Measurements from ENCODE around the gene AGBL1. TPM values are rescaled to one million over a fixed set of nuclear protein-coding genes. Genes with fewer than 3 reads are reported as not detected.
A peak's percentile ranks its signal among the peaks of the same experiment; 100 is the strongest.

AGBL1 gene
- total RNA-seq, 1 donor from 2014 or later = 4.8 TPM

GRCh38 chr15:86701611-86701963, 621.9 kb downstream of the AGBL1 start:
- no peak for DNase-seq (ENCODE audit: low spot score)

DNA sequence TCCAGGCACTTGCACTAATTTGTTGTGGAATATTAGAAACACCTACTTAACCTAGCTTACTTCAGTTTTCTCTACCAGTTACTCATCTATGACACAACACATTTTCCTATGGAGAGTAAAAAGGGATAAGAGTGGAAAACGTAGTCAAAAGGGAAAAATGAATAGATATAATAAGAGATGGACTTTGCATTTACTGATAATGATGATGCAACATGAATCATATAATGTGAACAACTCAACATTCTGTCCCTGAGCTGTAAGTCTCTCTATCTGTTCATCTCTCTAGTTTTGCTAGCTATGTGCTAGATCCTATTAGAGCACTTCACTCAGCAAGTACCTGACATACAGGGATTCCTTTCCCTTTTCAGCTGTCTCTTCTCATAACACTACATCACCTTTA, 627.1 kb downstream of the AGBL1 start:
- no peak for DNase-seq (ENCODE audit: low spot score)

GRCh38 chr15:86711476-86711875, 631.8 kb downstream of the AGBL1 start:
- no peak for DNase-seq (ENCODE audit: low spot score)

- peak; percentile 59 for DNase-seq (ENCODE audit: low spot score)
Observed at GRCh38 chr15:86714241-86714640, 634.6 kb downstream of the AGBL1 start.

- DNase-seq (ENCODE audit: low spot score) = peak; percentile 20
Observed at GRCh38 chr15:86725628-86726027, 646.0 kb downstream of the AGBL1 start.

DNA sequence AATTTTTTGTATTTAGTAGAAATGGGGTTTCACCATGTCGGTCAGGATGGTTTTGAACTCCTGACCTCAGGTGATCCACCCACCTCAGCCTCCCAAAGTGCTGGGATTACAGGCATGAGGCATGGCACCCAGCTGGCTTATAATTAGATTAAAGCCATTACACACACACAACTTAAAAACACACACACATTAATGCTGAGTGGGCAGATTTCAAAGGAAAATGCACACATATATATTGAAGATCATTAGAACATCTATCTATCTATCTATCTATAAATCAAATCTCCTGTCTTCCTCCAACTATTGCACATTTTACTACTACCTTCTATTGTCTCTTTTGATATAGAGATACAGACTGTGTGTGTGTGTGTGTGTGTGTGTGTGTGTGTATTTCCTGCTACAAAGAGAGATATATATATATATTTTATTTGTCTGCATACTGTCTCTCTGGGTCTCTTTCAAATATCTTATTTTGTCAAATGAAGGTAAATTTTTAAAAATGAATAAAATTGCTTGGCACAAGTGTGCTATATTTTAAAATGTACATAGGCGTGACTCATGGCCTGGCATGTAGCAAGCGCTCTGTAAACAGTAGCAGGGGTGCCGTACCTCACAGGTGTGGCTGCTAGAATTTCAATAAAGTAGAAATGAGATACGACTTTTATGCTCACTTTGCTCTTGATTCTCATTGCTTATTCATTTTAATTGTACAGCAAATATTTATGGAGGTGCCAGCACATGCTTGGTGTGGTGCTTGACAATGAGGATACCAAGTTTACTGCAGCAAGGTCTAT, 655.8 kb downstream of the AGBL1 start:
- no peak for DNase-seq (ENCODE audit: low spot score)

- DNase-seq (ENCODE audit: low spot score) = no peak
Observed at GRCh38 chr15:86741917-86742316, 662.2 kb downstream of the AGBL1 start.

DNA sequence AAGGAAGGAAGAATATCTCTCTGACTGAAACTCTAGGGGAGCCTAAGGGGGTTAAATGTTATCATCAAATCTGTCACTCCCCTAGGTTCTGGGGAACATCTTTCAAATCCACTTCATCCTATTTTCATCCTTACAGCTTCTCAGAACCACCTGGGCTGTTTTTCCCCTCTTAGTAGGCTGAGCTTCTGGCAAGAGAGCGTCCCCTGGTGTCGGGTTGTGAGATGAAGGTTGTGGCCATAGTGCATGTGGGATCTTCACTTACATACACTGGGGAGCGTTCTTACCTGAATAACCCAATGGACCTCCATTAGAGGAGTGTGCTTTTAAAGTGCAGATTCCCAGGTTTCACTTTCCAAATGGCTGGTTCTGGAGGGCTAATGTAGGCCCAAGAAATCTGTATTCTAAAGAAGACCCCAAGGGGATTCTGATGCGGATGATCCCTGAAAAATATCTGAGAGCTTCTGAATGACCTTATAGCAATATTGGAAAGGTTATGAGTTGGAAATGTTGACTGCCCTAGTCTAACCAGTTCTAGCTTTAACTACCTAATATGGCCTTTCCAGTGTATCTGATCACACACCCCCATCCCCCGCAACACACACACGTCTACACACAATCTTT, 663.7 kb downstream of the AGBL1 start:
- peak; percentile 37 for DNase-seq (ENCODE audit: low spot score)

GRCh38 chr15:86744198-86744780, 664.6 kb downstream of the AGBL1 start:
- no peak for DNase-seq (ENCODE audit: low spot score)

DNA sequence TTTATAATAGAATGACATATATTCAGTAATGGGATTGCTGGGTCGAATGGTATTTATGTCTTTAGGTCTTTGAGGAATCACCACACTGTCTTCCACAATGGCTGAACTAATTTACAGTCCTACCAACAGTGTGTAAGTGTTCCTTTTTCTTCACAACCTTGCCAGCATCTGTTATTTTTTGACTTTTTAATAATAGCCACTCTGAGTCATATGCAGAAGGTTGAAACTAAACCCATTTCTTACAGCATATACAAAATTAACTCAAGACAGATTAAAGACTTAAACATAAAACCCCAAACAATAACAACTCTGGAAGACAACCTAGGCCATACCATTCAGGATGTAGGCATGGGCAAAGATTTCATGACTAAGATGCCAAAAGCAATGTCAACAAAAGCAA, 671.4 kb downstream of the AGBL1 start:
- DNase-seq (ENCODE audit: low spot score) = no peak

- peak; percentile 61 for DNase-seq (ENCODE audit: low spot score)
Observed at GRCh38 chr15:86754846-86755245, 675.2 kb downstream of the AGBL1 start.

- no peak for DNase-seq (ENCODE audit: low spot score)
Observed at GRCh38 chr15:86756688-86757087, 677.0 kb downstream of the AGBL1 start.

DNA sequence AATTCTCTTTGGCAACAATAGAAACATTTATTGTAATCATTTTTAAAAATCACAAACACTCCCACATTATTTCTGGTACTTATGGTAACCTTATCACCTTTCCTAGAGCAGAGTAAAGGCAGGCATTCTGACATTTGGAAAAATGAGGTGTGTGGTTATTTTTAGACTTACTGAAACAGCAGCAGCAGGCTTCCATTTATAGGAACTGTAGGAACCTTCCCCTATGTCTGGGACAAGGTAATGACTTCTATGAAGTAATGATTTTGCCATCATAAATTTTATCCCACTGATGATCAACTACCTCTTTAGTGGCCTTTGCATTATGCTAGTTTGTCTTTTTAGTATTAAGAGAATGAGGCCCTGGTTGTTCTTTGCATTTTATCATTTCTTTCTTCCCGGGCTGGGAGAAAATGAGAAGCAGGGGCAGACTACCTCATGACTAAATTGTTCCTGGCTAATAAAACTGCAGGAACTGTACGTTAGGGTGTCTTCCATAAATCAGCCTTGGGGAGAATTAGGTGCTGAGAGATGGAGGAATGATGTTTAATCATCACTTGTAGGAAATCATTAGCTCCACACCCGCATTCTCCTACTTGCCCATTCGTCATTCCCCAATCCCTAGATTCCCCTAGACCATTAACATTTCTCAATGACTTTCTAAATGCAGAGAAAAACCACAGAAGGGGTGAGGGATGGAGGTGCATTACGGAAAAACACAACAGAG, 680.3 kb downstream of the AGBL1 start:
- no peak for DNase-seq (ENCODE audit: low spot score)

GRCh38 chr15:86762874-86763273, 683.2 kb downstream of the AGBL1 start:
- no peak for DNase-seq (ENCODE audit: low spot score)

- DNase-seq (ENCODE audit: low spot score) = no peak
Observed at GRCh38 chr15:86764021-86764420, 684.4 kb downstream of the AGBL1 start.

- DNase-seq (ENCODE audit: low spot score) = no peak
Observed at GRCh38 chr15:86765281-86765680, 685.6 kb downstream of the AGBL1 start.

DNA sequence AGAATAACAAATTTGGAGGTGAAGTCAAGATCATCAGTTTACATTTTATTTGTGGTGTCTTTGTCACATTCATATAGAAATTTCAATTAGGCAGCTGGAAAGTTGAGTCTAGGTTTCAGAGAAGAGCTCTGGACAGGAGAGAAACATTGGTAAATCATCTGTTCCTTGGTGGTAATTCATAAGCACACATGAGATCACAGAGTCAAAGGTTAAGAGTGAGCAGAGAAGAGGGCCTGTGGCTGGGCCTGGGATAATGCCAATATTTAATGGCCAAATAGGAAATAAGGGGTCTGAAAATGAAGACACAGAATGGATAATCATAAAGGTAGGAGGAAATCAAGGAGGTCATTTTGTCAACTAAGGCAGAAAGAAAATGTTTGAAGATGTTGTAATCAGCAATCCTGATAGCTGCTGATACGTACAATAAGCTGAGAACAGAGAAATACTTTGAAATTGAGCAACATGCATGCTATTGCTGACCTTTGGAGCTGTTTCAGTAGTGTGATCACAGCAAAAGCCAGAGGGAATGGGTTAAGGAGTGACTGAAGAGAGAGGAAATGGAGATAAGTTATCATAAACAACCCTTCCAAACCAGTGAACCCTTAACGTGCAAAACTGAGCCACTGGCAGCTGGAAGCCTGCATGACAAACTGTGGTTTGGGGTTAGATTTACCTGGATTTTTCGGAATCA, 692.8 kb downstream of the AGBL1 start:
- DNase-seq (ENCODE audit: low spot score) = peak; percentile 51

GRCh38 chr15:86773736-86774135, 694.1 kb downstream of the AGBL1 start:
- no peak for DNase-seq (ENCODE audit: low spot score)

- DNase-seq (ENCODE audit: low spot score) = no peak
Observed at GRCh38 chr15:86776145-86776544, 696.5 kb downstream of the AGBL1 start.

- no peak for DNase-seq (ENCODE audit: low spot score)
Observed at GRCh38 chr15:86796521-86796920, 716.9 kb downstream of the AGBL1 start.

DNA sequence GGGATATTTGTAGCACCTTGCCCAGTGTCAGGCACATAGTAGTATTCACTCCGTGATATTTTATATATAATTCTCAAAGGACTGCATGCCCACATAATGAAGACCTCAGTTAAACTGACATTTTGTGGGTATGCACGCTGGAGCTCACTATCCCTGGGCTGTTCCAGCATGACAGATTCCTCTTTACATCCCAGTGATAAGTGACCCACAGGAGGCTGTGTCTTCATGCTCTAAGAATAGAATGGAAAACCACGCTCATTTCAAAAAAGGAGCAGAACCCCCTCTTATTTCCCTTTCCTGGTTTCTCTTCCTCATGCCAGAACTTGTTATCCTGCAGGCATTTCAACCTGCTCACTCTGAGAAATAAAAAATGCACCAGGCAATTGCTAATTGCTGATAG, 717.5 kb downstream of the AGBL1 start:
- DNase-seq (ENCODE audit: low spot score) = no peak

DNA sequence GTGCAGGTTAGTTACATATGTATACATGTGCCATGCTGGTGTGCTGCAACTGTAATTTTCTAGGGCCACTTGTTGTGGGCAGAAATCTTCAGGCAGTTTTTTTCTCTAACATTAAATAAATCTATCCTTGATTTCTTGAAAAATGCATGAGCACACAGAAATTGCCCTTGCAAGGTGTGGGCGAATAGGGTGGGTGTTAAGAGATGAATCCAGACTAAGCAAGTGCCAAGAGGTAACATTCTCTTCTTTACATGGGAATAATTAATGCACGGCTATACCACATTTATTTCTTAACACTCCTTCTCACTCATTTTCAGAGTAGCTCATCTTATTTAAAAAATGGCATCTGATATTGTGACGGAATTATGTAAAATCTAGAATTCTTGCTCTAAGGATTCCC, 719.6 kb downstream of the AGBL1 start:
- DNase-seq (ENCODE audit: low spot score) = no peak

Data from umbilical cord (tissue), 2 donors.